Ishikawa (cell line): Measurements from ENCODE around the gene NSMF.
A peak's percentile ranks its signal among the peaks of the same experiment; 100 is the strongest.

Experiments
- CEBPB ChIP-seq: IDR thresholded peaks from 2 replicates; pipeline ENCODE4 v1.6.1; 2012
- CREB1 ChIP-seq: IDR thresholded peaks from 2 replicates; pipeline ENCODE4 v1.6.1; 2012; ENCODE audit warnings: low read depth
- EGR1 ChIP-seq: IDR thresholded peaks from 2 replicates; pipeline ENCODE4 v1.6.1; 2012
- EP300 ChIP-seq: IDR thresholded peaks from 2 replicates; pipeline ENCODE4 v1.6.1; 2012; ENCODE audit warnings: borderline replicate concordance
- FOXM1 ChIP-seq: IDR thresholded peaks from 2 replicates; pipeline ENCODE4 v1.6.1; 2012; ENCODE audit warnings: low read depth, borderline replicate concordance
- NFIC ChIP-seq: IDR thresholded peaks from 2 replicates; pipeline ENCODE4 v1.6.1; 2012
- RAD21 ChIP-seq: IDR thresholded peaks from 2 replicates; pipeline ENCODE4 v1.6.1; 2012; ENCODE audit warnings: low read depth
- TAF1 ChIP-seq: IDR thresholded peaks from 2 replicates; pipeline ENCODE4 v1.6.1; 2012; ENCODE audit warnings: low read depth, mild to moderate bottlenecking
- TCF12 ChIP-seq: IDR thresholded peaks from 2 replicates; pipeline ENCODE4 v1.6.1; 2012; ENCODE audit warnings: low read depth
- TEAD4 ChIP-seq: IDR thresholded peaks from 2 replicates; pipeline ENCODE4 v1.6.1; 2012
- YY1 ChIP-seq: IDR thresholded peaks from 2 replicates; pipeline ENCODE4 v1.6.1; 2012; ENCODE audit warnings: low read depth
- ZBTB7A ChIP-seq: IDR thresholded peaks from 2 replicates; pipeline ENCODE4 v1.6.1; 2012; ENCODE audit warnings: low read depth
- TF ChIP-seq, protein P1 (sequence below): IDR thresholded peaks from 2 replicates; pipeline ENCODE4 v1.6.1; 2012
- TF ChIP-seq, protein P2 (sequence below): IDR thresholded peaks from 2 replicates; pipeline ENCODE4 v1.6.1; 2012
- TF ChIP-seq, protein P3 (sequence below): IDR thresholded peaks from 2 replicates; pipeline ENCODE4 v1.6.1; 2012; ENCODE audit warnings: low read depth, mild to moderate bottlenecking

NSMF gene

DNA sequence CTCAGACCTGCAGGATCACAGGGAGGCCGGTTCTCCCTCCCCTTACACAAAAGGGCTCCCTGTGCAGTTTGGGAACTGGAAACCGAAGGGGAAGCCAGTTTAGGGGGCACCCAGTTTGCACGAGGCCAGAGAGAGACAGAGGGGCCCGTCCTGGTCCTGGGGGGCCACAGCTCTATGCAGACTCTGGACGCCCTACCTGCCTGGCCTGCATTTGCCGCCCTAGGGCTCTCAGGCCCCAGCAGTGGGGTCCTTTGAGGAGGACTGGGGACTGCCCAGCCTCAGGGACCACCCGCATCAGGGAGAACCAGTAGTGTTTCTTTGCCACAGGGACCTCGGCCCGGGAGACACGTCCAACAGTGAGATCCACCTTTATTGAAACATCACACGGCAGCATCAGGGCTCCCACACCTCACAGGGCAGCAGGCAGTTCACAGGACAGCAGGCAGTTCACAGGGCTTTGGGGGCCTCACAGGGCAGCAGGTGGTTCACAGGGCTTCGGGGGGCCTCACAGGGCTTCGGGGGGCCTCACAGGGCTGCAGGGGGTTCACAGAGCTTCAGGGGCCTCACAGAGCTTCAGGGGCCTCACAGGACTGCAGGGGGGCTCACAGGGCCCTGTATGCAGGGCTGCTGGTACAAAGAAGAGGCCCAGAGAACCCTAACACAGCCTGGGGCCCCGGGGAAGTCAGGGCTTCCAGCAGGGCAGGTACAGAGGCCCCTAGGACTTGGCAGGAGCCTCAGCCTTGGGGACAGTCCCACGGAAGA lies 648 bp upstream of the NSMF start:
- no peak for TF ChIP-seq TEAD4
- TF ChIP-seq, protein P1, sequence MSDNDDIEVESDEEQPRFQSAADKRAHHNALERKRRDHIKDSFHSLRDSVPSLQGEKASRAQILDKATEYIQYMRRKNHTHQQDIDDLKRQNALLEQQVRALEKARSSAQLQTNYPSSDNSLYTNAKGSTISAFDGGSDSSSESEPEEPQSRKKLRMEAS = no peak
- TF ChIP-seq CEBPB = no peak
- TF ChIP-seq, protein P2, sequence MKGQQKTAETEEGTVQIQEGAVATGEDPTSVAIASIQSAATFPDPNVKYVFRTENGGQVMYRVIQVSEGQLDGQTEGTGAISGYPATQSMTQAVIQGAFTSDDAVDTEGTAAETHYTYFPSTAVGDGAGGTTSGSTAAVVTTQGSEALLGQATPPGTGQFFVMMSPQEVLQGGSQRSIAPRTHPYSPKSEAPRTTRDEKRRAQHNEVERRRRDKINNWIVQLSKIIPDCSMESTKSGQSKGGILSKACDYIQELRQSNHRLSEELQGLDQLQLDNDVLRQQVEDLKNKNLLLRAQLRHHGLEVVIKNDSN = no peak
- TF ChIP-seq FOXM1 = no peak
- no peak for TF ChIP-seq NFIC
- no peak for TF ChIP-seq RAD21
- TF ChIP-seq TCF12 = no peak
- no peak for TF ChIP-seq CREB1
- TF ChIP-seq YY1 = no peak
- no peak for TF ChIP-seq TAF1
- TF ChIP-seq, protein P3, sequence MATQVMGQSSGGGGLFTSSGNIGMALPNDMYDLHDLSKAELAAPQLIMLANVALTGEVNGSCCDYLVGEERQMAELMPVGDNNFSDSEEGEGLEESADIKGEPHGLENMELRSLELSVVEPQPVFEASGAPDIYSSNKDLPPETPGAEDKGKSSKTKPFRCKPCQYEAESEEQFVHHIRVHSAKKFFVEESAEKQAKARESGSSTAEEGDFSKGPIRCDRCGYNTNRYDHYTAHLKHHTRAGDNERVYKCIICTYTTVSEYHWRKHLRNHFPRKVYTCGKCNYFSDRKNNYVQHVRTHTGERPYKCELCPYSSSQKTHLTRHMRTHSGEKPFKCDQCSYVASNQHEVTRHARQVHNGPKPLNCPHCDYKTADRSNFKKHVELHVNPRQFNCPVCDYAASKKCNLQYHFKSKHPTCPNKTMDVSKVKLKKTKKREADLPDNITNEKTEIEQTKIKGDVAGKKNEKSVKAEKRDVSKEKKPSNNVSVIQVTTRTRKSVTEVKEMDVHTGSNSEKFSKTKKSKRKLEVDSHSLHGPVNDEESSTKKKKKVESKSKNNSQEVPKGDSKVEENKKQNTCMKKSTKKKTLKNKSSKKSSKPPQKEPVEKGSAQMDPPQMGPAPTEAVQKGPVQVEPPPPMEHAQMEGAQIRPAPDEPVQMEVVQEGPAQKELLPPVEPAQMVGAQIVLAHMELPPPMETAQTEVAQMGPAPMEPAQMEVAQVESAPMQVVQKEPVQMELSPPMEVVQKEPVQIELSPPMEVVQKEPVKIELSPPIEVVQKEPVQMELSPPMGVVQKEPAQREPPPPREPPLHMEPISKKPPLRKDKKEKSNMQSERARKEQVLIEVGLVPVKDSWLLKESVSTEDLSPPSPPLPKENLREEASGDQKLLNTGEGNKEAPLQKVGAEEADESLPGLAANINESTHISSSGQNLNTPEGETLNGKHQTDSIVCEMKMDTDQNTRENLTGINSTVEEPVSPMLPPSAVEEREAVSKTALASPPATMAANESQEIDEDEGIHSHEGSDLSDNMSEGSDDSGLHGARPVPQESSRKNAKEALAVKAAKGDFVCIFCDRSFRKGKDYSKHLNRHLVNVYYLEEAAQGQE = no peak

DNA sequence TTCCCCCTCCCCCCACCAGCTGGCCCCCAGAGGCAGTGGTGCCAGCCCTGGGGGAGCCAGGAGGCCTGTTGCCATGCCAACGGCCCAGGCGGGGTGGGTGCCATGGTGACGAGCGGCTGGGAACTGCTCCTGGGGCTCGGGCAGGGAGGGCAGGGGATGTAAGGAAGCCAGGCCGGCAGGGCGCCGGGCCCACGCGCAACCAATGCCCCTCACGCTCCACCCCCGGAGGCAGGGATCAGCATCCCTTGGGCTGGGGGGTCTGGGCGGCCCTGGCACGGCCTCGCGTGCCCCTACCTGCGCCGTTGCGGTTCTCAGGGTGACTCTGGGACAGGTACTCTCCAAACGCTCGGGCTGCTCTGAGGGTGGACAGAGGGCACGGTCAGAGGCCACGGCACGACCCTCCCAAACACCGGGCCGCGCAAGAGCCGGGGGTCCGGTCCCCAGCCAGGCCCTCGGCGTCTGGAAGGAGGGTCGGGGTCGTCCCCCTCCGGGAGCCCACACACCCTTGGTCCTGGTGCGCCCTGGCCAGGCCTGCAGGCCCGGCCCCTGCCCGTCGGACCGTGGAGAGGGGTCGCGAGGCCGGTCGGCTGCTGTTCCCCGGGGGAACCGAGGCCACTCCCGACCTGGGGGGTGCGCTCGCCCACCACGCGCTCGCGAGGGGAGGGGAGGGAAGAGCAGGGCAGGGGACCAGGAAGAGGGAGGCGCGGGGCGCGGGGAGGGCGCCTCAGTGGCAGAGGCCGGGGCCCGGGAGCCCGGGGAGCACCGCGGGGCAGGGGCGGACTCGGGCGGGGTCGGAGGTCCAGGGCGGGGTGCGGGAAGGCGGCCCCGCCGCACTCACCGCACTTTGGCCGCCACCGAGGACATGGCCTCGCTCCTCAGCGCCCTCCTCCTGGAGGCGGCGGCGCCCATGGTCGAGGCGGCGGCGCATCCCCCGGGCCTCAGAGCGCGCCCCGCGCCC lies 661 bp downstream of the NSMF start:
- 0 out of 2 replicates have a peak, but pooled peaks have one; percentile 7 for TF ChIP-seq EGR1
- TF ChIP-seq ZBTB7A = peak; percentile 82; the same call in 1 of the 2 replicates
- TF ChIP-seq NFIC = no peak
- TF ChIP-seq, protein P3 = no peak
- TF ChIP-seq CEBPB = no peak
- TF ChIP-seq TEAD4 = no peak
- TF ChIP-seq YY1 = no peak
- no peak for TF ChIP-seq TAF1
- TF ChIP-seq RAD21 = no peak
- no peak for TF ChIP-seq EP300
- TF ChIP-seq, protein P2 = no peak
- no peak for TF ChIP-seq TCF12
- TF ChIP-seq FOXM1 = no peak
- TF ChIP-seq CREB1 = no peak
- TF ChIP-seq, protein P1 = no peak

DNA sequence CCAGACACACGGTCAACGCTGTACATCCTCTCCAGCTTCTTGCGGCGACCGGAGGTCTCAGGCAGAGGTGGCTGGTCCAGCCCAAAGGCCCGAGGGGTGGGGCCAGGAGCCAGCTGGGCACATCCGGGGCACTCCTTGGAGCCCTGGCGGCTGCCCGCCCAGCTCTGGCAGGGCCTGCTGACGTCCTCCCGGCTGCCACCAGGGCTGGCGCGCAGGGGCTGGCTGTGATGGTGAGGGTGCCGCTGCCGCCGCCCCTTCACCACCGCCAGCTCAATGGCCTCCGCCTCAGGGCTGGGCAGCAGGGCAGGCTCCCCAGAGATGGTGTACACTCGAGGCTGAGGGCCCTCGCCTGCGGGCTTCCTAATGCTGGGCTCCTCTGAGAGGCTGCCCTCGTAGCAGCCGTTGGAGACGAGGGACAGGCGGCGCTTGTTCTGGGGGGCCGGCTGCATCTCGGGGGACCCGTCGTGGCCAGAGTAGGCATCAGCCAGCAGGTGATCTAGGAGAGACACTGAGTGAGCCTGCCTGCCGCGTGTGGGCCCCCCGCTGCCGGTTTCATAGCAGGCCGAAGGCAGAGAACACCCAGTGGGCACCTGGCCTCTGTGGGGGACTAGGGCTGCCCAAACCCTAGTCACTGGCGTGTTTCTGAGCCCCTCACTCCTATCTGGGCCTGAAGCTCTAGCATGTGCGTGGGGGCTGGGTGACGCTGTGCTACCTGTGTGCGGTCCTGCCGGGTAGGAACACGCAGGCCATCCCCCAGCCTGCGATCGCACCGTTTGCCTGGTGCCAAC lies 1.5 kb downstream of the NSMF start:
- no peak for TF ChIP-seq CEBPB
- TF ChIP-seq FOXM1 = no peak
- TF ChIP-seq EP300 = no peak
- no peak for TF ChIP-seq RAD21
- no peak for TF ChIP-seq TEAD4
- TF ChIP-seq, protein P1 = no peak
- TF ChIP-seq CREB1 = no peak
- no peak for TF ChIP-seq ZBTB7A
- TF ChIP-seq, protein P2 = no peak
- TF ChIP-seq, protein P3 = no peak
- TF ChIP-seq TAF1 = no peak
- TF ChIP-seq NFIC = no peak
- TF ChIP-seq YY1 = no peak
- no peak for TF ChIP-seq EGR1
- TF ChIP-seq TCF12 = no peak
